Panc1 (cell line): Measurements from ENCODE around the gene KAT2A. TPM values are rescaled to one million over a fixed set of nuclear protein-coding genes. Genes with fewer than 3 reads are reported as not detected.

ENCODE experiments used
- ATAC-seq: fragments of 200-7000 bp; cut with Tn5 transposase; 2 replicates; pipeline ENCODE4 v1.9.1; 2020; ENCODE audit warnings: mild to moderate bottlenecking, moderate library complexity
- BruUV-seq: library from RNA; stranded (reverse); fragments of 400-500 nt; replicated peaks from 2 replicates; lab custom pipeline; 2021; lab: Mats Ljungman, UMichigan
- CTCF ChIA-PET: fragments of 300-600 bp; sonication (Branson Sonifier 250); formaldehyde crosslinking; loops from one replicate; lab custom pipeline; 2022; ENCODE audit warnings: antibody characterized with exemption; lab: Charles Lee
- POLR2A ChIA-PET: fragments of 300-600 bp; sonication (Branson Sonifier 250); formaldehyde crosslinking; loops from one replicate; lab custom pipeline; 2022; ENCODE audit warnings: antibody characterized with exemption; lab: Charles Lee
- DNase-seq: peaks from one replicate; pipeline ENCODE4 v3.0.0-alpha.2; 2010; ENCODE audit warnings: low read depth, low spot score
- H3K27ac ChIP-seq: 2 replicates; pipeline ENCODE4 v1.5.1; 2011; ENCODE audit warnings: mild to moderate bottlenecking, low read length, inconsistent platforms
- H3K27me3 ChIP-seq: fragments of 200-500 bp; sonication (Bioruptor generic); 2 replicates; pipeline ENCODE4 v1.6.0; 2014; ENCODE audit warnings: low read length, inconsistent platforms; ENCODE audit not compliant: control insufficient read depth, insufficient read depth
- H3K36me3 ChIP-seq: fragments of 200-500 bp; sonication (Bioruptor generic); 2 replicates; pipeline ENCODE4 v1.5.1; 2014; ENCODE audit warnings: inconsistent platforms, mild to moderate bottlenecking, low read length, moderate library complexity; ENCODE audit not compliant: control insufficient read depth, insufficient read depth
- H3K4me1 ChIP-seq: 2 replicates; pipeline ENCODE4 v1.5.1; 2011; ENCODE audit warnings: inconsistent platforms, mild to moderate bottlenecking, low read length, moderate library complexity; ENCODE audit not compliant: control insufficient read depth, insufficient read depth
- H3K4me3 ChIP-seq, 2 experiments: 2 replicates each; pipeline ENCODE4 v1.5.1; 2011 to 2012; ENCODE audit warnings: low read depth in 2 of 2, low read length in 2 of 2, mild to moderate bottlenecking in 2 of 2, inconsistent platforms in 1 of 2, moderate library complexity in 1 of 2
- H3K9me3 ChIP-seq: fragments of 200-500 bp; sonication (Bioruptor generic); 2 replicates; pipeline ENCODE4 v1.5.1; 2014; ENCODE audit warnings: low read depth, mild to moderate bottlenecking, inconsistent platforms, low read length, moderate library complexity; ENCODE audit not compliant: control insufficient read depth, insufficient read depth
- CTCF ChIP-seq: fragments of 450-650 bp; IDR thresholded peaks from 2 replicates; pipeline ENCODE4 v1.5.1; 2017; ENCODE audit warnings: mild to moderate bottlenecking
- POLR2AphosphoS5 ChIP-seq: IDR thresholded peaks from 2 replicates; pipeline ENCODE4 v1.6.1; 2012; ENCODE audit warnings: mild to moderate bottlenecking, low read depth, low read length, moderate library complexity
- REST ChIP-seq, 2 experiments: IDR thresholded peaks; 2 replicates each; pipeline ENCODE4 v1.6.1; 2011 to 2012; ENCODE audit warnings: low read depth in 2 of 2, control low read depth in 1 of 2, low read length in 1 of 2, mild to moderate bottlenecking in 1 of 2, moderate library complexity in 1 of 2; ENCODE audit not compliant: insufficient read depth in 1 of 2
- SIN3A ChIP-seq: IDR thresholded peaks from 2 replicates; pipeline ENCODE4 v1.6.1; 2012; ENCODE audit warnings: low read depth, mild to moderate bottlenecking, low read length, moderate library complexity, borderline replicate concordance; ENCODE audit not compliant: insufficient read depth
- TCF7L2 ChIP-seq: IDR thresholded peaks from 2 replicates; pipeline ENCODE4 v1.6.1; 2011; ENCODE audit warnings: mild to moderate bottlenecking, low read depth, low read length, inconsistent platforms
- in situ Hi-C: cut with HindIII; loops from 2 replicates; pipeline ENCODE4 v1.10.0; 2016; ENCODE audit warnings: low sequenced_read_pairs, low pct_unique_long_range_greater_than_20kb
- intact Hi-C: fragments of 100-400 bp; cut with micrococcal nuclease; formaldehyde crosslinking; loops from one replicate; pipeline ENCODE4 v1.10.0; 2022; ENCODE audit not compliant: unreplicated experiment
- total RNA-seq: library from RNA; stranded (reverse); gene quantifications from one replicate; pipeline ENCODE4 v1.2.1, GENCODE V29; 2021; ENCODE audit not compliant: unreplicated experiment

The KAT2A gene
- total RNA-seq, 1 experiment from 2014 or later = 67.0 TPM

- ChIA-PET POLR2A (interaction anchor here (0.6 kb wide), 1 partner anchor 46 kb away, joined by 6 read pairs; no protein-coding TSS in a partner anchor), CTCF (no interaction called here)
- no peak for TF ChIP-seq REST (IDR thresholded peaks at IDR 0.05; ENCODE audit: insufficient read depth in 1 of 2, low read depth in 2 of 2, low read length in 1 of 2)
- no peak for TF ChIP-seq CTCF
- TF ChIP-seq SIN3A = no peak
- TF ChIP-seq POLR2AphosphoS5 = no peak
- TF ChIP-seq TCF7L2 = no peak
- no peak overlapping the region for H3K4me3 ChIP-seq
- no peak for ATAC-seq
- DNase-seq = no peak
- no peaks in the 10 kb centered on the region for H3K4me1 ChIP-seq
- intact Hi-C loops = no loop called here
- H3K27me3 ChIP-seq = no peaks in the 10 kb centered on the region
- H3K9me3 ChIP-seq = no peaks in the 10 kb centered on the region
- in situ Hi-C loops = no loop called here
- no TSS peak for BruUV-seq
- no peaks in the 10 kb centered on the region for H3K36me3 ChIP-seq
- H3K27ac ChIP-seq = no peak overlapping the region
Observed at GRCh38 chr17:42094375-42095069, 26.6 kb downstream of the KAT2A start.

- in situ Hi-C loops = no loop called here
- H3K36me3 ChIP-seq = no peaks in the 10 kb centered on the region
- CTCF ChIA-PET = no interaction called here
- no peak overlapping the region for H3K4me3 ChIP-seq
- DNase-seq (no peak), ATAC-seq (no peak)
- no TSS peak for BruUV-seq
- H3K4me1 ChIP-seq = no peaks in the 10 kb centered on the region
- no peaks in the 10 kb centered on the region for H3K27me3 ChIP-seq
- POLR2A ChIA-PET = no interaction called here
- H3K27ac ChIP-seq = no peak overlapping the region
- TF ChIP-seq CTCF (no peak), SIN3A (no peak), TCF7L2 (no peak), POLR2AphosphoS5 (no peak), REST (IDR thresholded peaks at IDR 0.05; ENCODE audit: insufficient read depth in 1 of 2, low read depth in 2 of 2, low read length in 1 of 2) (no peak)
- intact Hi-C loops = no loop called here
- H3K9me3 ChIP-seq = no peaks in the 10 kb centered on the region
Observed at GRCh38 chr17:42092939-42093338, 28.2 kb downstream of the KAT2A start.
